Progenitor cell of endocrine pancreas (in vitro differentiated cells): ENCODE data around the gene GLCE. TPM values are rescaled to one million over a fixed set of nuclear protein-coding genes. Genes with fewer than 3 reads are reported as not detected.

Experiments
- DNase-seq: peaks from one replicate; pipeline ENCODE4 v3.0.0; 2021; ENCODE audit warnings: low spot score; ENCODE audit not compliant: unreplicated experiment
- H3K27ac Mint-ChIP-seq: 2 replicates; pipeline ENCODE4 v1.8.0; 2021; ENCODE audit warnings: mild to moderate bottlenecking, moderate library complexity, mixed read lengths
- H3K27me3 Mint-ChIP-seq: 2 replicates; pipeline ENCODE4 v1.8.0; 2021; ENCODE audit warnings: mixed read lengths
- H3K36me3 Mint-ChIP-seq: 2 replicates; pipeline ENCODE4 v1.8.0; 2022; ENCODE audit warnings: mixed read lengths; ENCODE audit not compliant: insufficient read depth
- H3K4me1 Mint-ChIP-seq: 2 replicates; pipeline ENCODE4 v1.8.0; 2021; ENCODE audit warnings: low read depth, mixed read lengths
- H3K4me3 Mint-ChIP-seq: 2 replicates; pipeline ENCODE4 v1.8.0; 2021; ENCODE audit warnings: low read depth, mild to moderate bottlenecking, moderate library complexity, mixed read lengths
- H3K9me3 Mint-ChIP-seq: 2 replicates; pipeline ENCODE4 v1.8.0; 2021; ENCODE audit warnings: low read depth, mixed read lengths
- CTCF ChIP-seq: fragments of 200-600 bp; sonication (generic); IDR thresholded peaks from one replicate; pipeline ENCODE4 v1.5.0; 2021; ENCODE audit warnings: antibody characterized with exemption, mild to moderate bottlenecking; ENCODE audit not compliant: unreplicated experiment
- total RNA-seq: library from RNA; stranded (reverse); gene quantifications from 2 replicates; pipeline ENCODE4 v1.2.1, GENCODE V29; 2021

GLCE gene
- total RNA-seq, 1 donor from 2014 or later = 18.0 TPM

DNA sequence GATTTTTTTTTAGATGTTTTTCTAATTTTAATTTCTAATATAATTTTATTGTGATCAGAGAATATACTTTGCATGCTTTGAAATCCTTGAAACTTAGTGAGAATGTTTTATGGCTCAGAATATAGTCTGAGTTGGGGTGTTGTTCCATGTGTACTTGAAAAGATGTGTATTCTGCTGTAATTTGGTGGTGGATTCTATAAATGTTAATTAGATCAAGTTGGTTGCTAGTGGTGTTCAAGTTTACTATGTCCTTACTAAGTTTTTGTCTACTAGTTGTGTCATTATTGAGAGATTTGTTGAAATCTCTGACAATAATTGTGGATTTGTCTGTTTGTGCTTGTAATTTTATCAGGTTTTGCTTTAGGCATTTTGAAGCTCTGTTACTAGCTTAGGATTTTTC is 29.7 kb downstream of the GLCE start:
- Mint-ChIP-seq H3K9me3 (peaks cover 15% of the 10 kb centered on the region), H3K4me1 (peaks cover 4% of the 10 kb centered on the region), H3K36me3 (peaks cover 5% of the 10 kb centered on the region), H3K27me3 (no peaks in the 10 kb centered on the region), H3K4me3 (no peak overlapping the region), H3K27ac (no peak overlapping the region)
- TF ChIP-seq CTCF = no peak
- no peak for DNase-seq

- Mint-ChIP-seq H3K36me3 (peaks cover 5% of the 10 kb centered on the region), H3K27me3 (no peaks in the 10 kb centered on the region), H3K4me1 (peaks cover 4% of the 10 kb centered on the region), H3K4me3 (no peak overlapping the region), H3K27ac (no peak overlapping the region), H3K9me3 (peaks cover 15% of the 10 kb centered on the region)
- TF ChIP-seq CTCF = no peak
- no peak for DNase-seq
These were observed 30.1 kb downstream of the GLCE start for GRCh38 chr15:69190504-69190903.

GRCh38 chr15:69194025-69194827 is 33.8 kb downstream of the GLCE start:
- H3K4me1 Mint-ChIP-seq = peaks cover 4% of the 10 kb centered on the region
- H3K27ac Mint-ChIP-seq = no peak overlapping the region
- TF ChIP-seq CTCF = no peak
- no peak overlapping the region for H3K4me3 Mint-ChIP-seq
- DNase-seq = no peak
- peaks cover 12% of the 10 kb centered on the region for H3K9me3 Mint-ChIP-seq
- no peaks in the 10 kb centered on the region for H3K27me3 Mint-ChIP-seq
- H3K36me3 Mint-ChIP-seq = peaks cover 11% of the 10 kb centered on the region

GRCh38 chr15:69194854-69195253 is 34.4 kb downstream of the GLCE start:
- DNase-seq = no peak
- H3K9me3 Mint-ChIP-seq = peaks cover 8% of the 10 kb centered on the region
- peaks cover 4% of the 10 kb centered on the region for H3K4me1 Mint-ChIP-seq
- no peak overlapping the region for H3K27ac Mint-ChIP-seq
- peaks cover 11% of the 10 kb centered on the region for H3K36me3 Mint-ChIP-seq
- no peak overlapping the region for H3K4me3 Mint-ChIP-seq
- no peaks in the 10 kb centered on the region for H3K27me3 Mint-ChIP-seq
- TF ChIP-seq CTCF = no peak

DNA sequence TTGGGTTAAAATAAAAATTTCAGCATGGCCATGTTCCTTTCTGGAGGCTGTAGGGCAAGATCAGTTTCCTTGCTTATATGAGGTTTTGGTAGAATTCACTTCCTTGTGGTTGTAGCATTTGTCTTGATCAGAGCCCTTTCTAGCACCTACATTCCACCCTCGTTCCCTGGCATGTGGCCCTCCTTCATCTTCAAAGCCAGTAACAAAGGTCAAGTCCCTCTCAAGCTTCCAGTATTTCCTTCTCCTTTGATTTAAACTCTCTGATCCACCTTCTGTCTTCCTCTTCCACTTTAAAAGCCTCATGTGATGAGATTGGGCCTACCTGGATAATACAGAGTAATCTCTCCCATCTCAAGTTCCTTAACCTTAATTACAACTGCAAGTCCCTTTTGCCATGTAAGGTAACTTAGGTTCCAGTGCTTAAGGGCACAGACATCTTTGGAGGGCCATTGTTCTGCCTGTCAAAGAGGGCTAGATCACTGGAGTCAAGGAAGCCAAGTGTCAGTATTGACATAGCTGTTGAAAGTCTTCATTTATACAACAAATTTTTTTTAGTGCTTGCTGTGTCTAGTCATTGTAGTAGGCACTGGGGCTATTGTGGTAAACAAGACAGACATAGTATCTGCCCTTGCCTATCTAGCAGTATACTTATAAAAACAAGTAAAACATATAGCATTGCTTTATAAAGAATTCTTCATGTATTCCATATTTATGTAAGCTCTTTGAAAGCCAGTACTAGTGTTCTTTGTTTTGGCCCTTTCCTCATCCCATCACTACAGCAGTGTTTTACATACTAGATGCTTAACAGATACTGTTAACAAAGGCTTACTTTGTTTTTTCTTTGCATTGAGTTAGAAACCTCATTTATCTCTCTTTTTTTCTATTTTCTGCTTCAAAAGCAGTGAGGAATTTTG is 40.7 kb downstream of the GLCE start:
- DNase-seq = no peak
- no peaks in the 10 kb centered on the region for H3K27me3 Mint-ChIP-seq
- H3K36me3 Mint-ChIP-seq = peaks cover 7% of the 10 kb centered on the region
- no peak for TF ChIP-seq CTCF
- no peaks in the 10 kb centered on the region for H3K9me3 Mint-ChIP-seq
- peaks cover 15% of the 10 kb centered on the region for H3K4me1 Mint-ChIP-seq
- no peak overlapping the region for H3K4me3 Mint-ChIP-seq
- no peak overlapping the region for H3K27ac Mint-ChIP-seq
